OCI-LY3 (cell line): ENCODE measurements around the gene UBE2K.

ENCODE experiments used
- EZH2phosphoT487 ChIP-seq: fragments of 200-600 bp; shearing (Covaris generic); IDR thresholded peaks from 2 replicates; pipeline ENCODE4 v1.6.1; 2018; ENCODE audit warnings: antibody characterized with exemption, mixed run types, low read depth
- TF ChIP-seq, protein P1 (sequence below): fragments of 200-600, 300-600 bp; sonication (generic); IDR thresholded peaks from 2 replicates; pipeline ENCODE4 v1.5.1; 2014; ENCODE audit warnings: antibody characterized with exemption, low read length, low read depth

DNA sequence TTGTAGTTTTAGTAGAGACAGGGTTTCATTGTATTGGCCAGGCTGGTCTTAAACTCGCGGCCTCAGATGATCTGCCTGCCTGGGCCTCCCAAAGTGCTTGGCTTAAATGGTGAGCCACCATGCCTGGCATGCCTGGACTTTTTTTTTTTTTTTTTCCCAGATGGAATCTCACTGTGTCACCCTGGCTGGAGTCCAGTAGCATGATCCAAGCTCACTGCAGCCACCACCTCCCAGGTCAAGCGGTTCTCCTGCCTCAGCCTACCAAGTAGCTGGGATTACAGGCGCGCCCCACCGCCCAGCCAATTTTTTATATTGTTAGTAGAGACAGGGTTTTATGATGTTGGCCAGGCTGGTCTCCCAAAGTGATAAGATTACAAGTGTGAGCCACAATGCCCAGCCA lies 8.4 kb downstream of the UBE2K start:
- TF ChIP-seq, protein P1, sequence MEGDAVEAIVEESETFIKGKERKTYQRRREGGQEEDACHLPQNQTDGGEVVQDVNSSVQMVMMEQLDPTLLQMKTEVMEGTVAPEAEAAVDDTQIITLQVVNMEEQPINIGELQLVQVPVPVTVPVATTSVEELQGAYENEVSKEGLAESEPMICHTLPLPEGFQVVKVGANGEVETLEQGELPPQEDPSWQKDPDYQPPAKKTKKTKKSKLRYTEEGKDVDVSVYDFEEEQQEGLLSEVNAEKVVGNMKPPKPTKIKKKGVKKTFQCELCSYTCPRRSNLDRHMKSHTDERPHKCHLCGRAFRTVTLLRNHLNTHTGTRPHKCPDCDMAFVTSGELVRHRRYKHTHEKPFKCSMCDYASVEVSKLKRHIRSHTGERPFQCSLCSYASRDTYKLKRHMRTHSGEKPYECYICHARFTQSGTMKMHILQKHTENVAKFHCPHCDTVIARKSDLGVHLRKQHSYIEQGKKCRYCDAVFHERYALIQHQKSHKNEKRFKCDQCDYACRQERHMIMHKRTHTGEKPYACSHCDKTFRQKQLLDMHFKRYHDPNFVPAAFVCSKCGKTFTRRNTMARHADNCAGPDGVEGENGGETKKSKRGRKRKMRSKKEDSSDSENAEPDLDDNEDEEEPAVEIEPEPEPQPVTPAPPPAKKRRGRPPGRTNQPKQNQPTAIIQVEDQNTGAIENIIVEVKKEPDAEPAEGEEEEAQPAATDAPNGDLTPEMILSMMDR = no peak
- no peak for TF ChIP-seq EZH2phosphoT487
